ENCODE results near the gene ERBB4. TPM values are rescaled to one million over a fixed set of nuclear protein-coding genes. Genes with fewer than 3 reads are reported as not detected.

ERBB4 gene
- total and polyA plus RNA-seq, 10 of the 15 experiments (the other 5 are each of a cell fraction or from before 2014, with no cell fraction given) = under 0.01 to 0.23 (median 0.01) TPM; not detected in 4

- no peak for TF ChIP-seq SMC3 (IDR thresholded peaks at IDR 0.05; ENCODE audit: borderline replicate concordance, low read length)
- TF ChIP-seq SP1 (IDR thresholded peaks at IDR 0.05; ENCODE audit: low read depth, low read length) = no peak
Measured at GRCh38 chr2:212254339-212254738, 284.3 kb downstream of the ERBB4 start (continued).

- RAD21 ChIA-PET (ENCODE audit: unreplicated experiment) = interaction anchor here (0.9 to 2.2 kb wide), 7 partner anchors 240 to 504 kb away, joined by 3 to 23 read pairs (median 10); no protein-coding TSS in a partner anchor
- SMC1A ChIA-PET (ENCODE audit: uncharacterized antibody, unreplicated experiment) = interaction anchor here (0.6 to 4.0 kb wide), 10 partner anchors 8 to 504 kb away, joined by 3 to 25 read pairs (median 4); no protein-coding TSS in a partner anchor
- BruUV-seq (replicated peaks) = no TSS peak
- CTCF ChIA-PET = interaction anchor here (0.5 to 4.0 kb wide), 18 partner anchors 10 to 504 kb away, joined by 3 to 32 read pairs (median 4); no protein-coding TSS in a partner anchor
- no peak for FAIRE-seq
- intact Hi-C loops (cut with micrococcal nuclease; ENCODE audit: unreplicated experiment) (loop anchor here (1.0 kb wide), 1 partner anchor 504 kb away; no protein-coding TSS in a partner anchor), in situ Hi-C loops (cut with MboI) (no loop called here)
- DNase-seq (ENCODE audit: low read depth, low spot score) = no peak
- no peaks in the 10 kb centered on the region for H3K9me3 ChIP-seq (replicated peaks; ENCODE audit: control insufficient read depth, insufficient read depth, low read length)
- no peak overlapping the region for H3K27ac ChIP-seq (ENCODE audit: control insufficient read depth, insufficient read depth)
- TF ChIP-seq GABPA (IDR thresholded peaks at IDR 0.05; ENCODE audit: low read depth) (no peak), SRF (IDR thresholded peaks at IDR 0.05; ENCODE audit: low read depth in 2 of 2, low read length in 2 of 2) (no peak), RAD21 (IDR thresholded peaks at IDR 0.05; ENCODE audit: insufficient read depth, low read depth, low read length) (peak; percentile 53; the same call in 1 of the 2 replicates), ZSCAN29 (IDR thresholded peaks at IDR 0.05) (no peak), ZBTB33 (IDR thresholded peaks at IDR 0.05) (no peak), CBFB (IDR thresholded peaks at IDR 0.05; ENCODE audit: low read depth) (no peak), CTCF (IDR thresholded peaks at IDR 0.05 in 2 of 3, conservative IDR thresholded peaks at IDR 0.05 in 1 of 3; ENCODE audit: control insufficient read depth in 2 of 3, extremely low read depth in 1 of 3, insufficient read depth in 1 of 3, low read depth in 3 of 3, low read length in 3 of 3) (peak; percentile 6 to 28 (median 17); a peak in 1 of 6 replicates)
- no peaks in the 10 kb centered on the region for H3K4me1 ChIP-seq (ENCODE audit: control insufficient read depth, insufficient read depth, low read length)
- no peak overlapping the region for H3K4me3 ChIP-seq
- no peaks in the 10 kb centered on the region for H4K20me1 ChIP-seq (ENCODE audit: control insufficient read depth, insufficient read depth)
- no peak overlapping the region for H3K9ac ChIP-seq (ENCODE audit: control insufficient read depth, insufficient read depth, low read length)
- H2AFZ ChIP-seq (ENCODE audit: control insufficient read depth, low read depth, low read length) = no peak overlapping the region
- POLR2A ChIA-PET = no interaction called here
- no peak overlapping the region for H3K4me2 ChIP-seq (ENCODE audit: control insufficient read depth, insufficient read depth)
- WGBS (ENCODE audit: insufficient coverage, insufficient replicate concordance, low lambda C conversion rate, missing lambda C conversion rate) = 2% methylated on average over 2 of the region's 2 CpGs
- no peaks in the 10 kb centered on the region for H3K79me2 ChIP-seq (ENCODE audit: control insufficient read depth, insufficient read depth, low read length)
- no peaks in the 10 kb centered on the region for H3K36me3 ChIP-seq (ENCODE audit: control insufficient read depth in 2 of 2, insufficient read depth in 2 of 2, low read length in 1 of 2)
- no peak for ATAC-seq
- no peaks in the 10 kb centered on the region for H3K27me3 ChIP-seq (replicated peaks in 1 of 2; ENCODE audit: control insufficient read depth in 2 of 2, insufficient read depth in 2 of 2, low read length in 1 of 2)
Measured at GRCh38 chr2:212249451-212249850, 289.2 kb downstream of the ERBB4 start.
